Measurements from ENCODE around the gene CIC. TPM values are rescaled to one million over a fixed set of nuclear protein-coding genes. Genes with fewer than 3 reads are reported as not detected.

The CIC gene
- total RNA-seq, 4 donors from 2014 or later, result 50.6 to 98.3 (median 56.9) TPM

DNA sequence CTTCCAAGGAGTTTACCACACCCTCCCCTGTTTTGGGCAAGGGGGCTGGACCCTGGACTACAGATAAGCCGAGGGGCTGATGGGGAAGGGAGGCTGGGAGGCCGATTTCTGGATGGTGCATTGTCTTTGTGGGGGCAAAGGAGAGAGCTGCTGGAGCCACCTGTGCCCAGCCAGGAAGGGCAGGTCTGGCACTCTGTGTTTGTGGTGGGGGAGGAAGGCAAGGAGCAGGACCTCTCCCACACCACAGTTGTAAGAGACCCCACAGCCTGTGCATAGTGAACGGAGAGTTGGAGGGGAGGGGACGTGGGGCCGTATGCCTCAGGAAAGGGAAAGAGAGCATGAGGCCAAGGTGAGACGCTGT, 16.9 kb downstream of the CIC start:
- TF ChIP-seq POLR2A (IDR thresholded peaks at IDR 0.05), result no peak
- TF ChIP-seq, protein P1, sequence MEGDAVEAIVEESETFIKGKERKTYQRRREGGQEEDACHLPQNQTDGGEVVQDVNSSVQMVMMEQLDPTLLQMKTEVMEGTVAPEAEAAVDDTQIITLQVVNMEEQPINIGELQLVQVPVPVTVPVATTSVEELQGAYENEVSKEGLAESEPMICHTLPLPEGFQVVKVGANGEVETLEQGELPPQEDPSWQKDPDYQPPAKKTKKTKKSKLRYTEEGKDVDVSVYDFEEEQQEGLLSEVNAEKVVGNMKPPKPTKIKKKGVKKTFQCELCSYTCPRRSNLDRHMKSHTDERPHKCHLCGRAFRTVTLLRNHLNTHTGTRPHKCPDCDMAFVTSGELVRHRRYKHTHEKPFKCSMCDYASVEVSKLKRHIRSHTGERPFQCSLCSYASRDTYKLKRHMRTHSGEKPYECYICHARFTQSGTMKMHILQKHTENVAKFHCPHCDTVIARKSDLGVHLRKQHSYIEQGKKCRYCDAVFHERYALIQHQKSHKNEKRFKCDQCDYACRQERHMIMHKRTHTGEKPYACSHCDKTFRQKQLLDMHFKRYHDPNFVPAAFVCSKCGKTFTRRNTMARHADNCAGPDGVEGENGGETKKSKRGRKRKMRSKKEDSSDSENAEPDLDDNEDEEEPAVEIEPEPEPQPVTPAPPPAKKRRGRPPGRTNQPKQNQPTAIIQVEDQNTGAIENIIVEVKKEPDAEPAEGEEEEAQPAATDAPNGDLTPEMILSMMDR (IDR thresholded peaks at IDR 0.05), result no peak
- WGBS, 2 donors, result 10 to 19% methylated on average over 6 of the region's 6 CpGs
- H3K9me3 ChIP-seq, result no peaks in the 10 kb centered on the region
- H3K27me3 ChIP-seq, result no peaks in the 10 kb centered on the region
- peak overlapping the region; percentile 70 to 89 (median 86) for H3K27ac ChIP-seq
- intact Hi-C loops (cut with DNase I), result no loop called here
- peaks cover 50% of the 10 kb centered on the region in 2 donors for H3K4me1 ChIP-seq
- no peak for DNase-seq
- peaks cover 39% of the 10 kb centered on the region in 2 donors for H3K36me3 ChIP-seq
- peak overlapping the region in 1 of 3 donors; percentile 14 for H3K4me3 ChIP-seq (replicated peaks in 1 of 3)

DNA sequence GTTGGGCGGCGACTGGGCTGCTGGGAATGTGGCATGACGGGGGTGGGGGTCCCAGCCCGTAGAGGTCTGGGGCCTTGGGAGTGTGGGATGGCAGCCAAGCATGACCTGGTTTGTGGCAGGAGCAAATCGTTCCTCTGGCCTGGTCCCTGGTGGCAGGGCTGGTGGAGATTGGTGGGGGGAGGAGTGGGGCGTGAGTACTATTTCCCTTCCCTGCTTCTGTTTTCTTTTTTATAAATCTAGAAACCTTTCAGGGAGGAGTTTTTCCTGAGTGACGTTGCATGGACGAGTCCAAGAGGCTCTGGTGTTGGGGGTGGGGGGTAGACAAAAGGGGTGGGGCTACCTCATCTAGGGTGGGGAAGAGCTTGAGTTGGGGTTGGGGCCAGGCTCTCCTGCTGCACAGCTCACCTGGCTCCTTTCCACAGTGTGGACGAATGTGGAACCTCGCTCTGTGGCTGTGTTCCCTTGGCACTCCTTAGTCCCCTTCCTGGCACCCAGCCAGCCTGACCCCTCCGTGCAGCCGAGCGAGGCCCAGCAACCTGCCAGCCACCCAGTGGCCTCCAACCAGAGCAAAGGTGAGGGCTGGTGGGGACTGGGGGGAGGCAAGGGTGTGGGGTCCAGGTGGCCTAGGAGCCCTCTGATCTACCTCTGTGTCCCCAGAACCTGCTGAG, 17.4 kb downstream of the CIC start:
- H3K27me3 ChIP-seq, result no peaks in the 10 kb centered on the region
- intact Hi-C loops (cut with DNase I), result no loop called here
- H3K9me3 ChIP-seq, result no peaks in the 10 kb centered on the region
- peaks cover 44 to 45% of the 10 kb centered on the region in 2 donors for H3K4me1 ChIP-seq
- peak overlapping the region in 1 of 3 donors; percentile 14 for H3K4me3 ChIP-seq (replicated peaks in 1 of 3)
- WGBS, 2 donors, result 7 to 20% methylated on average over 7 to 13 of the region's 13 CpGs
- peak; percentile 84 to 90 for DNase-seq
- H3K36me3 ChIP-seq, result peaks cover 43 to 45% of the 10 kb centered on the region in 2 donors
- TF ChIP-seq, protein P1 (IDR thresholded peaks at IDR 0.05), result peak in 2 of 6 experiments; percentile 15 to 25
- peak in 1 of 2 donors; percentile 57 for TF ChIP-seq POLR2A (IDR thresholded peaks at IDR 0.05)
- H3K27ac ChIP-seq, result peak overlapping the region; percentile 70 to 89 (median 86)

DNA sequence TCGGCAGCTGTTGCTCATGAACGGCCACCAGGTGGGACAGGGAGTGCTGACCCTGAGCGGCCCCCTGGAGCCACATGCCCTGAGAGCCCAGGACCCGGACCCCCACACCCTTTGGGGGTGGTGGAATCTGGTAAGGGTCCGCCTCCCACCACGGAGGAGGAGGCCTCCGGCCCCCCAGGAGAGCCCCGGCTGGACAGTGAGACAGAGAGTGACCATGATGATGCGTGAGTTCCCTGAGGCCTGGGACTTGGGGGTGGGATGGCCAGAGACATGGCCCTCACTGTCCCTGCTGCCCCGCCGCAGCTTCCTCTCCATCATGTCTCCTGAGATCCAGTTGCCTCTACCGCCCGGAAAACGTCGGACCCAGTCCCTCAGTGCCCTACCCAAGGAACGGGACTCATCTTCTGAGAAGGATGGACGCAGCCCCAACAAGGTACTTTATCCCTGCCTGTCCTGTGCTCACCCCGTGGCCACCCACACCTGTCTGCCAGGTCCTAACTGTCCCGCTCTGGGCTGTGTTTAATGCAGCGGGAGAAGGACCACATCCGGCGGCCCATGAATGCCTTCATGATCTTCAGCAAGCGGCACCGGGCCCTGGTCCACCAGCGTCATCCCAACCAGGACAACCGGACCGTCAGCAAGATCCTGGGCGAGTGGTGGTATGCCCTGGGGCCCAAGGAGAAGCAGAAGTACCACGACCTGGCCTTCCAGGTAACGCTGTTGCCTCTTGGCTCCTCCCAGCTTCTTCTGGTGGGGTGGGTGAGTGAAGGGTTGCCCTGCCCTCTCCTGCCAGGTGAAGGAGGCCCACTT, 18.2 kb downstream of the CIC start:
- TF ChIP-seq POLR2A (IDR thresholded peaks at IDR 0.05), result no peak
- TF ChIP-seq, protein P1 (IDR thresholded peaks at IDR 0.05), result no peak
- intact Hi-C loops (cut with DNase I), result no loop called here
- Histone ChIP-seq H3K36me3 (peaks cover 50 to 51% of the 10 kb centered on the region in 2 donors), H3K9me3 (no peaks in the 10 kb centered on the region), H3K27ac (peak overlapping the region; percentile 49 to 89 (median 86)), H3K4me3 (replicated peaks in 1 of 3) (no peak overlapping the region), H3K27me3 (no peaks in the 10 kb centered on the region), H3K4me1 (peaks cover 37 to 38% of the 10 kb centered on the region in 2 donors)
- 80 to 83% methylated on average over 25 to 30 of the region's 30 CpGs for WGBS, 2 donors
- no peak for DNase-seq

DNA sequence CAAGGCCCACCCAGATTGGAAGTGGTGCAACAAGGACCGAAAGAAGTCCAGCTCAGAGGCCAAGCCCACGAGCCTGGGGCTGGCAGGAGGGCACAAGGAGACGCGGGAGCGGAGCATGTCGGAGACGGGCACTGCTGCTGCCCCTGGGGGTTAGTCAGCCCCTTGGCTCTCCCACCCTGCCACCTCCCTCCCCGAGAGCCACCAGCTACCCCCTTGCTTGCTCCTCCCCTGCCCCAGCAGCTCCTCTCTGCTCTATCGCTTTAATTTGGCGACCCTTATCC, 18.7 kb downstream of the CIC start:
- Histone ChIP-seq H3K36me3 (peaks cover 55% of the 10 kb centered on the region in 2 donors), H3K27me3 (no peaks in the 10 kb centered on the region), H3K4me1 (peaks cover 32% of the 10 kb centered on the region in 2 donors), H3K9me3 (no peaks in the 10 kb centered on the region), H3K4me3 (replicated peaks in 1 of 3) (no peak overlapping the region), H3K27ac (no peak overlapping the region)
- TF ChIP-seq POLR2A (IDR thresholded peaks at IDR 0.05), result no peak
- TF ChIP-seq, protein P1 (IDR thresholded peaks at IDR 0.05), result no peak
- no peak for DNase-seq
- intact Hi-C loops (cut with DNase I), result no loop called here
- WGBS, 2 donors, result 92% methylated on average over 4 to 10 of the region's 10 CpGs

DNA sequence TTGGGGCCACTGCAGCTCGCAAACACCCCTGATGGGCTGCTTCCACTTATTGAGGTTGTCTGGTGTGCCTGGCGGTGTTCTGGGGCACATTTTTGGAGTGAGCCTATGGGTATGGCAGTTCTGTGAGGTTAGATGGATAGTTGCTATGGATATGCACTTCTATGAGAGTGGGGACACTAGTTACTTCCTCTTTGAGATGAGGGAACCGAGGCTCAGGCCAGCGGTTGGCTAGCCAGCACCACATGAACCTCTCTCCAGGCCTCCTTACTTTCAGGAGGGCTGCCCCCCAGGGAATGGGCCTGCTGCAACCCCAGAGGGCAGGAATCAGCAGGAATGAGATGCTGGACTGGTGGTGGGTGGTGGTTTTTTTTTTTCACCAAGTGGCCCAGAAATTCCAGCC, 19.3 kb downstream of the CIC start:
- no peak for DNase-seq
- peaks cover 60 to 61% of the 10 kb centered on the region in 2 donors for H3K36me3 ChIP-seq
- intact Hi-C loops (cut with DNase I), result no loop called here
- H3K9me3 ChIP-seq, result no peaks in the 10 kb centered on the region
- WGBS, 2 donors, result 83 to 84% methylated on average over 4 of the region's 4 CpGs
- H3K4me1 ChIP-seq, result peaks cover 25 to 26% of the 10 kb centered on the region in 2 donors
- no peaks in the 10 kb centered on the region for H3K27me3 ChIP-seq
- no peak overlapping the region for H3K4me3 ChIP-seq (replicated peaks in 1 of 3)
- TF ChIP-seq, protein P1 (IDR thresholded peaks at IDR 0.05), result no peak
- no peak for TF ChIP-seq POLR2A (IDR thresholded peaks at IDR 0.05)
- no peak overlapping the region for H3K27ac ChIP-seq
